Stomach (tissue), 4 donors: ENCODE data around the gene USP40.

ENCODE experiments used
- CTCF ChIP-seq, 7 experiments: fragments of 450-650 bp in 4 of 7; fragments of 200-600 bp in 3 of 7; sonication (generic) in 3 of 7; IDR thresholded peaks; one replicate each; pipeline ENCODE4 v1.5.1; 2016 to 2019; ENCODE audit warnings: antibody characterized with exemption in 7 of 7, control low read depth in 2 of 7, mild to moderate bottlenecking in 1 of 7
- POLR2A ChIP-seq, 4 donors: fragments of 450-650 bp; IDR thresholded peaks; one replicate each; pipeline ENCODE4 v1.6.1; 2016; ENCODE audit warnings: antibody characterized with exemption in 4 of 4, control low read depth in 2 of 4, mild to moderate bottlenecking in 1 of 4, moderate library complexity in 1 of 4

DNA sequence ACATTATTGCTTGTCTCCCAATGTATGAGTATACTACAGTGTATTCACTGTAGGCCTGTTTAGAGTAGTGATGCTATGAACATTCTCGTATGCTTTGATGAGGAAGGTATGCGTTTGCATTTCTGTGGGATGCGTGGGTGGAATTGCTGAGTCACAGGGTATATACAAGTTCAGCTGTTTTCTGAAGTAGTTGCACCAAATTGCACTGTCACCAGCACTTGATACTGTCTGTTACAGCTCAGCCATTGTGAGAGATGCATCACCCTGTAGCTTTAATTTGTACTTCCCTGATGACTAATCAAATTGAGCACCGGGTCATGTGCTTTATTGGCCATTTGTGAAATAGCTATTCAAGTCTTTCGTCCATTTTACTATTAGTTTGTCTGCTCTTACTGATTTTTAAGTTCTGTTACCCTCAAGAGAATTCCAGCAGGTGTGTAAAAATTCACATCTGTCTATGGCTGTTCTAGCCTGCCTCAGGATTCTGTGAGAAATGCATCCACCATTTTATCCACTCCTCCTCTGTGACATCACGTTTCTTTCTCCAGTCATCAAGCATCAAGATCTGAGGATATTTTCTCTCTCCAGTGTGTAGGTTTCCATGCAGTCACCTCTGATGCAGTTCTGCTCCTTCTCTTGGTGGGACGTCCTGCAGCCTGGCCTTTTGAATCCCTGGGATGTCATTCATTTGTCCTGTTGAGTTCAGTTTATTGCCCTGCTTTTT is 139.8 kb downstream of the USP40 start:
- TF ChIP-seq CTCF (IDR thresholded peaks at IDR 0.05) (no peak), POLR2A (IDR thresholded peaks at IDR 0.05) (no peak)
